CD4-positive, alpha-beta T cell treated with Interleukin-1 beta for 1 hour (primary cell): ENCODE data around the gene JAK3.
"Not testable (repeated sequence)": the region's sequence is repeated elsewhere in the genome, so short reads cannot be mapped to it uniquely, and the experiment has no call there.

ENCODE experiments used
- DNase-seq, 2 donors: peaks; one replicate each; pipeline ENCODE4 v3.0.0-alpha.2; 2020 to 2022

The JAK3 gene

GRCh38 chr19:17847538-17848366, at the start of gene JAK3:
Gene JAK3 (minus strand): TSS chr19:17847982. CDS start chr19:17844417, 3,565 bp downstream.
- DNase-seq = peak; percentile 86 to 88

GRCh38 chr19:17893766-17894165, 46.0 kb upstream of the JAK3 start:
- no peak for DNase-seq

GRCh38 chr19:17889609-17890214, 41.9 kb upstream of the JAK3 start:
- no peak for DNase-seq

GRCh38 chr19:17888260-17888659, 40.5 kb upstream of the JAK3 start:
- no peak for DNase-seq

GRCh38 chr19:17887221-17887620, 39.4 kb upstream of the JAK3 start:
- DNase-seq = not testable (repeated sequence)

GRCh38 chr19:17886515-17886914, 38.7 kb upstream of the JAK3 start:
- DNase-seq = no peak

GRCh38 chr19:17883627-17884410, 36.0 kb upstream of the JAK3 start:
- DNase-seq = no peak

GRCh38 chr19:17881701-17882100, 33.9 kb upstream of the JAK3 start:
- DNase-seq = no peak

GRCh38 chr19:17879466-17879865, 31.7 kb upstream of the JAK3 start:
- no peak for DNase-seq

- no peak for DNase-seq
Measured at GRCh38 chr19:17877696-17878095, 29.9 kb upstream of the JAK3 start.

- DNase-seq = no peak
Measured at GRCh38 chr19:17874758-17875135, 27.0 kb upstream of the JAK3 start.

GRCh38 chr19:17873786-17874757, 26.3 kb upstream of the JAK3 start:
- DNase-seq = peak; percentile 67 to 68

GRCh38 chr19:17872251-17873001, 24.6 kb upstream of the JAK3 start:
- no peak for DNase-seq

GRCh38 chr19:17871878-17872250, 24.1 kb upstream of the JAK3 start, which contains the start of gene SLC5A5:
Gene SLC5A5 (plus strand): TSS chr19:17871945. CDS start chr19:17872320, 375 bp downstream.
- no peak for DNase-seq

GRCh38 chr19:17871032-17871877, 23.5 kb upstream of the JAK3 start:
- no peak for DNase-seq

- no peak for DNase-seq
Measured at GRCh38 chr19:17869114-17869608, 21.4 kb upstream of the JAK3 start.

GRCh38 chr19:17868669-17869068, 20.9 kb upstream of the JAK3 start:
- DNase-seq = no peak

- DNase-seq = no peak
Measured at GRCh38 chr19:17866964-17867486, 19.2 kb upstream of the JAK3 start.

- DNase-seq = no peak
Measured at GRCh38 chr19:17866312-17866963, 18.7 kb upstream of the JAK3 start.
